Measurements from ENCODE around the gene RGPD3.

RGPD3 gene

GRCh38 chr2:106343274-106343673 lies 124.9 kb downstream of the RGPD3 start:
- in situ Hi-C loops (cut with MboI; ENCODE audit: low sequenced_read_pairs), result no loop called here

- in situ Hi-C loops (cut with MboI; ENCODE audit: low sequenced_read_pairs), result no loop called here
Measured at GRCh38 chr2:106342831-106343251, 125.4 kb downstream of the RGPD3 start.

GRCh38 chr2:106341666-106342065 lies 126.5 kb downstream of the RGPD3 start:
- in situ Hi-C loops (cut with MboI; ENCODE audit: low sequenced_read_pairs), result no loop called here

Data from hTERT RPE-1 (cell line).